GM18499 (cell line): ENCODE data around the gene TIMM50.
"Not testable (repeated sequence)": the region's sequence is repeated elsewhere in the genome, so short reads cannot be mapped to it uniquely, and the experiment has no call there.

Experiments used
- ATAC-seq: cut with Tn5 transposase; IDR thresholded peaks from one replicate; pipeline ENCODE4 v1.9.1; 2021; ENCODE audit warnings: moderate number of reproducible peaks; ENCODE audit not compliant: insufficient read depth, unreplicated experiment

The TIMM50 gene

GRCh38 chr19:39480337-39481228 lies at the start of gene TIMM50:
Gene TIMM50, plus strand, starts transcription at chr19:39480838. Its CDS starts 16 bp downstream, at chr19:39480854.
- ATAC-seq, result no peak

- no peak for ATAC-seq
Observed at GRCh38 chr19:39432677-39433025, 48.0 kb upstream of the TIMM50 start.

GRCh38 chr19:39433480-39434079 lies 47.1 kb upstream of the TIMM50 start:
- ATAC-seq, result no peak

- no peak for ATAC-seq
Observed at GRCh38 chr19:39434123-39435076, 46.2 kb upstream of the TIMM50 start.

- ATAC-seq, result no peak
Observed at GRCh38 chr19:39435499-39436349, 44.9 kb upstream of the TIMM50 start, which contains the start of gene RPS16. Gene RPS16, minus strand, starts transcription at chr19:39435949. Its CDS starts 54 bp downstream, at chr19:39435895.

- ATAC-seq, result no peak
Observed at GRCh38 chr19:39436350-39436716, 44.3 kb upstream of the TIMM50 start.

GRCh38 chr19:39438270-39438934 lies 42.2 kb upstream of the TIMM50 start:
- no peak for ATAC-seq

- no peak for ATAC-seq
Observed at GRCh38 chr19:39444598-39445195, 35.9 kb upstream of the TIMM50 start.

GRCh38 chr19:39445196-39446111 lies 35.2 kb upstream of the TIMM50 start, which contains the start of gene SUPT5H:
Gene SUPT5H, plus strand, starts transcription at chr19:39445582. Its CDS starts 309 bp downstream, at chr19:39445891.
- ATAC-seq, result peak; percentile 47

GRCh38 chr19:39446365-39447084 lies 34.1 kb upstream of the TIMM50 start:
- no peak for ATAC-seq

GRCh38 chr19:39448271-39448670 lies 32.4 kb upstream of the TIMM50 start:
- ATAC-seq, result no peak

- no peak for ATAC-seq
Observed at GRCh38 chr19:39449116-39449797, 31.4 kb upstream of the TIMM50 start.

- not testable (repeated sequence) for ATAC-seq
Observed at GRCh38 chr19:39451257-39451656, 29.4 kb upstream of the TIMM50 start.

GRCh38 chr19:39463403-39463802 lies 17.2 kb upstream of the TIMM50 start:
- ATAC-seq, result no peak

GRCh38 chr19:39465956-39466747 lies 14.5 kb upstream of the TIMM50 start:
- no peak for ATAC-seq

GRCh38 chr19:39467941-39468340 lies 12.7 kb upstream of the TIMM50 start:
- ATAC-seq, result no peak
